T47D (cell line): Measurements from ENCODE around the gene BTBD8.

Experiments
- DNase-seq, 2 experiments: peaks; one replicate each; pipeline versions ENCODE4 v3.0.0 to v3.0.0-alpha.2; 2011 to 2012; ENCODE audit warnings: low read depth in 1 of 2, low spot score in 1 of 2
- JUND ChIP-seq: IDR thresholded peaks from 2 replicates; pipeline ENCODE4 v1.6.1; 2012; ENCODE audit warnings: low read depth
- in situ Hi-C: cut with HindIII; loops from 2 replicates; pipeline ENCODE4 v1.10.0; 2016; ENCODE audit warnings: low sequenced_read_pairs, low pct_unique_long_range_greater_than_20kb

Gene BTBD8

DNA sequence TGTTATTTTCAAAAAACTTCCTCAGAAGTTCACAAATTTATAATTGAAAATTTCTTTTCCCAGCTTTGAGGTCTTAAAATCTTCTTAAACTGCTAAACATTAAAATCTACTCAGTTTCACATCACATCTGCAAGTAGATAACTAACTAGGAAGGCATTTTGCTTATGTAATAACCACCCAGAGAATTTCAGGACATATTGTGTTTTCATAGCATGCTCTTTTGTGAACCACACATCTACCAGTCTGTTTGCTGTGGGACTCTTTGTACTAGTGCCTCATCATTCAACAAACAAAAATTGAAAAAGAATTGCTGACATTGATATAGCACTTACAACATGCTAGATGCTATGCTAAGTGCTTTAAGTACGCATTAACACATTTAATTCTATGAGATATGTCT, 105.9 kb downstream of the BTBD8 start:
- in situ Hi-C loops: no loop called here
- TF ChIP-seq JUND: no peak
- DNase-seq: no peak

DNA sequence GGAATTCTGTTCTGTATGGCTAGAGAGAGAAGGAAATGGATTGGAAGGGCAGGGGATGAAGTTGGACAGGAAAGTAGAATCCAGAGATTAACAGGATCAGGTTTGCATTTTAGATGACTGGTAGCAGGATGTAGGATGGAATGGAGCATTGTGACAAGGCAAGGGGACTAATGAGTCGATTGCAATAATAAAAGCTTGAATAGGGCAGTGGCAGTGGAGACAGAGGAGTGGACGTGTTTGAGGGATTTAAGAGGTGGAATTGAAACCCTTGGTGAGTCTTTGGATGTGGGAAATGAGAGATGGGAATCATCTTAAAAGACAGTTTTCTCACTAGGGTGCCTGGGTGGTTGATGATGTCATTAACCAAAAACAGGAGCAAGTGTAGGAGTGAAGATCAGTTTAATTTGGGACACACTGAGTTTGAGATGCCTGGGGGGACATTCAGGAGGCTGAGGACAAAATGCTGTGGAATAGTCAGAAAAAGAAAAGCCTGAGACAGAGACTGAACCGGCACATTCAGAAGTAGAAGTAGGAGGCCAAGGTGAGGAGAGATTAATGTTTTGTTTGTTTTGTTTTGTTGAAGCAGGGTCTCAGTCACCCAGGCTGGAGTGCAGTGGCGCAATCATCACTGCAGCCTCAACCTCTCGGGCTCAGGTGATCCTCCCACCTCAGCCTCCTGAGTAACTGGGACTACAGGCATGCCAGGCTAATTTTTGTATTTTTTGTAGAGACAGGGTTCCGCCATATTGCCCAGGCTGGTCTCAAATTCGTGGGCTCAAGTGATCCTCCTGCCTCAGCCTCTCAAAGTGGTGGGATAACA, 108.5 kb downstream of the BTBD8 start:
- no peak for TF ChIP-seq JUND
- DNase-seq: no peak
- in situ Hi-C loops: no loop called here

- in situ Hi-C loops: no loop called here
- DNase-seq: no peak
- TF ChIP-seq JUND: no peak
Measured at GRCh38 chr1:92191726-92192125, 111.6 kb downstream of the BTBD8 start.

- no peak for TF ChIP-seq JUND
- in situ Hi-C loops: no loop called here
- DNase-seq: no peak
Measured at GRCh38 chr1:92192246-92192645, 112.1 kb downstream of the BTBD8 start.

- in situ Hi-C loops: no loop called here
- TF ChIP-seq JUND: no peak
- no peak for DNase-seq
Measured at GRCh38 chr1:92194511-92194910, 114.4 kb downstream of the BTBD8 start.

DNA sequence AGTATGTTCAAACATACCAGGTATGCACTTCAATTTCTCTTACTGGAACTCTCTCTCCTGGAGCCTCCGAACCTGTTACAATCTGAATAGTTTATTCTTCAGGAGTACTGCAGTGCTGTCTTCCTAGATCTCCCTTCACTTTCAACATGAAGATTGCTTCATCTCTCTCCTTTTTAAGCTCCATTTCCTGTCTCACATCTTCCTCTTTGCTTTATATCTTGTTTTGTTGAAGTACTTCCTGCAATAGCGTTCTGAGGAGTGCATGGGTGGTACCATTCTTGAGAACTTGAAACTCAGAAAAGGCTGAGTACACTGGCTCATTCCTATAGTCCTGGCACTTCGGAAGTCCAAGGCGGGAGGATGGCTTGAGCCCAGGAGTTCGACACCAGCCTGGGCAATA, 121.8 kb downstream of the BTBD8 start:
- no peak for DNase-seq
- in situ Hi-C loops: no loop called here
- TF ChIP-seq JUND: no peak

- TF ChIP-seq JUND: no peak
- no peak for DNase-seq
- in situ Hi-C loops: no loop called here
Measured at GRCh38 chr1:92203105-92203504, 123.0 kb downstream of the BTBD8 start.

DNA sequence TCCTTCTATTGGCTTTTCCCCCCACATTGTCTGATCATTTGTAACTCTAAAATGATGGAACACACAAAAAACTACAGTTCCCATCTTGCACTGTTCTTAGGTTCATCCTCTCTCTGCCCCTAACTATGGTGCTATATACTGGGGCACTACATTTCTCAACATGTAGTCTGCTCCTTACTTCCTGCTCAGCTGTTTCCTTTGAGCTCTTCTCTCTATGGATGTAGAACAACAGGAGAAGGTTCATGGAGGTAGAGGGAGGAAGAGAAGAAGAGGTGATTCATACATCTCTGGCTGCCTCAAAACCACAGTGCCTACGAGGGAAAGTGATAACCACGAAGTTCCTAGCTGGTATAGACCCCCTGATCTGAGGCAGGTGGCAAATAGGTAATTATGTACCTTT, 130.6 kb downstream of the BTBD8 start:
- TF ChIP-seq JUND: no peak
- no peak for DNase-seq
- in situ Hi-C loops: no loop called here

DNA sequence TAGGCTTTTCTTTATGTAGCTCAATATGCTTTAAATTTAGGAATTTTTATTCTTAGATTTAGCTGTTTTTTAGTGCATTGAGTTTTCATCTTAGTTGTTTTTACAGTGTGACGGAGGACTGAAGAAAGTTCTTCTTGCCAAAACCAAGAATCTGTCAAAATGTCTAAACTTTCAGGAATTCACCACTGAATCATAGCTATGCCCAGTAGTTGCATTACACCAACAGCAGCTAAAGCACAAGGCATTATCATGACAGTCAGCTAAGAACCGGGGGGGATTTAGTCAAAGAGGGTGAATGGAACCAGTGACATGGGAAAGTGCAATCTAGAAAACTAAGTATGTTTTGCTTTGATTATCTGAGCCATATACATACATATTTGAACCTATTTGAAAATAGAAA, 131.0 kb downstream of the BTBD8 start:
- no peak for DNase-seq
- no peak for TF ChIP-seq JUND
- in situ Hi-C loops: no loop called here

DNA sequence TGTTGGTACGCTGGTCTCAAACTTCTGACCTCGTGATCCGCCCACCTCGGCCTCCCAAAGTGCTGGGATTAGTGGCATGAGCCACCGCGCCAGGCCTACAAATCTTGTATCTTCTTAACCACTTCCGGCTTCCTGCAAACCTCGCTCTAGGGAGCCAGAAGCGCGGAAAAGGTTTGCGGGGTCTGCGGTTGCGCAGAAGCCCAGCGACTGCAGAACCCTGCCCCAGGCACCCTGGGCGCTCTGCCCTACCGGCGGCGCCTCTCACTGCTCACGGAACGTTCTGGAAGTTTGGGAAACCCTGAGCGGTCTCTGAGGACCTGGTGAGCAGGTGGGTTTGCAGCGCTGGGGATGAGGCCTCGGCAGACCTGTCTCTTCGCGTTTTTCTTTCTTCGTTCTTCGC, 137.6 kb downstream of the BTBD8 start, which contains the start of gene C1orf146:
C1orf146 (plus strand) TSS at position 195 of the 400 bp plus-strand sequence. CDS start 13,506 bp downstream, outside the sequence.
- in situ Hi-C loops: no loop called here
- no peak for DNase-seq
- TF ChIP-seq JUND: no peak

DNA sequence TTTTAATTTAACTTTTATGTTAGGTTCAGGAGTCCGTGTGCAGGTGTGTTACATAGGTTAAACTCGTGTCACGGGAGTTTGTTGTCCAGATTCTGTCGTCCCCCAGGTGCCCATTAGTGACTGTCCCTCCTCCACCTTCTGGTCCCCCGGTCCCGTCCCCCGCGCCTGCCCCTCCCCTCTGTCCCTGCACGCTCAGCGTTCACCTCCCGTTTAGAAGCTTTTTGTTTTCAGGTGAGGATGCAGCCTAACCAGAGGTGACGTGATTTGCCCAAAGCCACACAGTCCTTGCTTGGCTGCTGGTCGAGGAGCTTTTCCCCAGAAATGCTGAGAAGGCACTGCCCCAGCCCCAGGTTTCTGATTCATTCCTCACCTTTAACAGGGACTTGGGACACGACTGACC, 138.4 kb downstream of the BTBD8 start:
- DNase-seq: no peak
- no peak for TF ChIP-seq JUND
- in situ Hi-C loops: no loop called here

DNA sequence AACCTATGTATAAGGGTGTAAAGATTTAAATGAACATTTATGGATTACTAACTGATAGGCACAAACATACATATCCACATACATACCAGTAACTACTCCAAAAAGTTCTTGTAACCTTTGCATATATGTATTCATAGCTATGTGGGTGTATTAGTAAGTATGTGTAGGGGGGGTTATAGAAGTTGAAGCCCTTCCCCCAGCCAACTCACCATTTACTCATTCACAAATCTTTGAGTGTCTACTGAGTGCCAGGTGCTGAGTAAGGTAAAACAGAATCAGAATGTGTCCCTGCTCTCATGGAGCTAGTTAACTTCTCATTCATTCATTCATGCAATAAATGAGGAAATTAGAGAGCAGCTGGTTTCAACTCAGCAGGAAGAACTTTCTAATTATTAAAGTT, 138.9 kb downstream of the BTBD8 start:
- in situ Hi-C loops: no loop called here
- no peak for TF ChIP-seq JUND
- DNase-seq: no peak

DNA sequence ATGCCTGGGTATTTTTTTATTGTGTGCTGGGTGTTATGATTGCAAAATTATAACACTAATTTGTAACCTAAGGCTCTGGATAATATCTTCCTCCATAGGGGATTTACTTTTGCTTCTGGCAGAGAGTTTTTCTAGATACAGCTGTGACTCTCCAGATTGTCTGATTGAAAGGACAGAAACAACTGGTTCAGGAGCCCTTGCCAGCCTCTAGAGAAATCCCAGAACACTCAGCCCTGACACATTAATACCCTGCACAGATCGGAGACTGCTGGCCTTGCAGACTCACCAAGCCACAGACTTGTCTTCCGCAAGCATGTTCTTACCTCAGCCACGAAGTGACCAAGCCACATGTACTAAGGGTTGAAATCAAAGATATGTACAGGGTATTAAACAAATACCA, 148.3 kb downstream of the BTBD8 start:
- no peak for DNase-seq
- in situ Hi-C loops: no loop called here

DNA sequence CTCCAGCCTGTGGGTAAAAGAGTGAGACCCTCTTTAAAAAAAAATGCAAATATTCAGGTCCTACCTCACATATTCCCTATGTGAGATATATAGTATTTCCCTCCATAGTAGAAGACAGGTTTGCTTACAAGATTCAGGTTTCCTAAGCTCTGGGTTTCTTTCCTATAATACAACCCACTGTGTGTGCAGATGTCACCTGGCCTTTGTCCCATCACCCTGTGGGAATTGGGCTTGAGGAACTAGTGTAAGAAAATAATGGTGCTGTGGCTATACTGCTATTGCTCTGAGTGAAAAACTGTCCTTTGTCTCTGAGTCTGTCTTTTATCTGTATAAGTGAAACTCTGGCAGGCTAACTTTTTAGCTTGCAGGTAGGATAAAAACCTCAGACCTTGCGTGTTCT, 150.6 kb downstream of the BTBD8 start:
- no peak for DNase-seq
- in situ Hi-C loops: no loop called here
- no peak for TF ChIP-seq JUND

More for the DNA sequence above, 148.3 kb downstream of the BTBD8 start:
- no peak for TF ChIP-seq JUND
